HCT116 (cell line): ENCODE measurements around the gene DDRGK1. TPM values are rescaled to one million over a fixed set of nuclear protein-coding genes. Genes with fewer than 3 reads are reported as not detected.

ENCODE experiments used
- ATAC-seq: fragments of 200-7000 bp; cut with Tn5 transposase; 2 replicates; pipeline ENCODE4 v1.9.1; 2020; ENCODE audit warnings: mild to moderate bottlenecking, moderate library complexity
- BruUV-seq: library from RNA; stranded (reverse); fragments of 400-500 nt; replicated peaks from 2 replicates; lab custom pipeline; 2021; lab: Mats Ljungman, UMichigan
- CTCF ChIA-PET: fragments of 300-600 bp; sonication (Branson Sonifier 250); formaldehyde crosslinking; loops from one replicate; lab custom pipeline; 2021; ENCODE audit warnings: antibody characterized with exemption; lab: Charles Lee
- POLR2A ChIA-PET: fragments of 300-600, 350-600 bp; sonication (Branson Sonifier 250); formaldehyde crosslinking; loops from one replicate; lab custom pipeline; 2021; ENCODE audit warnings: antibody characterized with exemption; lab: Charles Lee
- RAD21 ChIA-PET, 2 experiments: fragments of 300-600 bp; sonication (Branson Sonifier 250); formaldehyde crosslinking; loops; one replicate each; lab custom pipeline; 2023; ENCODE audit warnings: low total read pairs in 2 of 2; ENCODE audit not compliant: uncharacterized antibody in 2 of 2, unreplicated experiment in 2 of 2, low non-redundant PET in 1 of 2; lab: Charles Lee
- DNase-seq: peaks from one replicate; pipeline ENCODE4 v3.0.0-alpha.2; 2010; ENCODE audit warnings: low read depth, low spot score
- H2AFZ ChIP-seq: fragments of 200-600 bp; shearing (Covaris generic), sonication (generic); 2 replicates; pipeline ENCODE4 v1.6.1; 2017; ENCODE audit warnings: low read depth, mixed run types, mixed read lengths, antibody characterized with exemption, low read length; ENCODE audit not compliant: poor library complexity, severe bottlenecking
- H3K27ac ChIP-seq: 2 replicates; pipeline ENCODE4 v1.5.1; 2012; ENCODE audit warnings: low read depth, low read length
- H3K27me3 ChIP-seq: fragments of 200-600 bp; sonication (generic); 2 replicates; pipeline ENCODE4 v1.6.1; 2016; ENCODE audit warnings: mixed run types, low read length, mixed read lengths; ENCODE audit not compliant: insufficient read depth
- H3K36me3 ChIP-seq, 2 experiments: fragments of 200-500 bp in 1 of 2; fragments of 200-600 bp in 1 of 2; sonication (Bioruptor generic) in 1 of 2; sonication (generic) in 1 of 2; 2 replicates each; pipeline versions ENCODE4 v1.5.1 to v1.6.1; 2014 to 2016; ENCODE audit warnings: low read length in 2 of 2, inconsistent platforms in 1 of 2, mixed read lengths in 1 of 2, mixed run types in 1 of 2; ENCODE audit not compliant: insufficient read depth in 2 of 2, control insufficient read depth in 1 of 2
- H3K4me1 ChIP-seq, 2 experiments: fragments of 200-600 bp in 1 of 2; sonication (generic) in 1 of 2; 2 replicates each; pipeline versions ENCODE4 v1.5.1 to v1.6.1; 2012 to 2017; ENCODE audit warnings: low read length in 2 of 2, inconsistent platforms in 1 of 2, mild to moderate bottlenecking in 1 of 2, mixed read lengths in 1 of 2, mixed run types in 1 of 2, moderate library complexity in 1 of 2; ENCODE audit not compliant: insufficient read depth in 2 of 2, control insufficient read depth in 1 of 2
- H3K4me2 ChIP-seq: fragments of 200-600 bp; sonication (generic); 2 replicates; pipeline ENCODE4 v1.6.1; 2017; ENCODE audit warnings: mixed run types, low read length, mixed read lengths
- H3K4me3 ChIP-seq, 2 experiments: fragments of 200-600 bp in 1 of 2; sonication (generic) in 1 of 2; replicated peaks in 1 of 2; 2 replicates each; pipeline ENCODE4 v1.5.1; 2011 to 2016; ENCODE audit warnings: low read length in 2 of 2, control low read depth in 1 of 2, low read depth in 1 of 2, mild to moderate bottlenecking in 1 of 2, mixed read lengths in 1 of 2, mixed run types in 1 of 2
- H3K79me2 ChIP-seq: fragments of 200-600 bp; sonication (generic); 2 replicates; pipeline ENCODE4 v1.6.1; 2017; ENCODE audit warnings: mild to moderate bottlenecking, mixed run types, low read length, moderate library complexity, mixed read lengths; ENCODE audit not compliant: insufficient read depth
- H3K9ac ChIP-seq: fragments of 200-600 bp; sonication (generic); 2 replicates; pipeline ENCODE4 v1.6.1; 2016; ENCODE audit warnings: low read length, mixed read lengths
- H3K9me2 ChIP-seq: fragments of 200-600 bp; sonication (generic), shearing (Covaris generic); 2 replicates; pipeline ENCODE4 v1.6.1; 2017; ENCODE audit warnings: mixed run types, mild to moderate bottlenecking, moderate library complexity; ENCODE audit not compliant: insufficient read depth
- H3K9me3 ChIP-seq, 2 experiments: fragments of 200-500 bp in 1 of 2; fragments of 200-600 bp in 1 of 2; sonication (Bioruptor generic) in 1 of 2; sonication (generic) in 1 of 2; 2 replicates each; pipeline ENCODE4 v1.6.1; 2014 to 2017; ENCODE audit warnings: low read length in 2 of 2, mixed read lengths in 2 of 2, inconsistent platforms in 1 of 2, low read depth in 1 of 2, mild to moderate bottlenecking in 1 of 2, mixed run types in 1 of 2, moderate library complexity in 1 of 2; ENCODE audit not compliant: control insufficient read depth in 1 of 2, insufficient read depth in 1 of 2
- H4K20me1 ChIP-seq: fragments of 200-600 bp; sonication (generic), shearing (Covaris generic); 2 replicates; pipeline ENCODE4 v1.6.1; 2017; ENCODE audit warnings: mixed run types, mild to moderate bottlenecking, moderate library complexity; ENCODE audit not compliant: insufficient read depth
- CEBPB ChIP-seq: IDR thresholded peaks from 2 replicates; pipeline ENCODE4 v1.6.1; 2012; ENCODE audit warnings: low read depth
- ELF1 ChIP-seq: IDR thresholded peaks from 2 replicates; pipeline ENCODE4 v1.6.1; 2012; ENCODE audit warnings: low read depth, borderline replicate concordance
- MAX ChIP-seq: IDR thresholded peaks from 2 replicates; pipeline ENCODE4 v1.6.1; 2012
- ZNF274 ChIP-seq: fragments of 200-500 bp; sonication (Bioruptor generic); IDR thresholded peaks from 2 replicates; pipeline ENCODE4 v1.6.1; 2014; ENCODE audit warnings: mild to moderate bottlenecking, low read depth, low read length, inconsistent platforms
- intact Hi-C: fragments of 100-400 bp; cut with micrococcal nuclease; formaldehyde crosslinking; loops from 2 replicates; pipeline ENCODE4 v1.10.0; 2022
- total RNA-seq: library from RNA; stranded (reverse); gene quantifications from one replicate; pipeline ENCODE4 v1.2.1, GENCODE V29; 2021; ENCODE audit not compliant: unreplicated experiment
- TF ChIP-seq, protein P1 (sequence below): IDR thresholded peaks from 2 replicates; pipeline ENCODE4 v1.6.1; 2011; ENCODE audit warnings: mild to moderate bottlenecking, low read length, moderate library complexity; ENCODE audit not compliant: insufficient replicate concordance; ENCODE audit errors: extremely low read depth
- TF ChIP-seq, protein P2 (sequence below): IDR thresholded peaks from 2 replicates; pipeline ENCODE4 v1.6.1; 2012
- TF ChIP-seq, protein P3 (sequence below): IDR thresholded peaks from 2 replicates; pipeline ENCODE4 v1.6.1; 2012; ENCODE audit warnings: low read depth

DDRGK1 gene
- total RNA-seq, 1 experiment from 2014 or later, result 45.8 TPM

- TF ChIP-seq, protein P1, sequence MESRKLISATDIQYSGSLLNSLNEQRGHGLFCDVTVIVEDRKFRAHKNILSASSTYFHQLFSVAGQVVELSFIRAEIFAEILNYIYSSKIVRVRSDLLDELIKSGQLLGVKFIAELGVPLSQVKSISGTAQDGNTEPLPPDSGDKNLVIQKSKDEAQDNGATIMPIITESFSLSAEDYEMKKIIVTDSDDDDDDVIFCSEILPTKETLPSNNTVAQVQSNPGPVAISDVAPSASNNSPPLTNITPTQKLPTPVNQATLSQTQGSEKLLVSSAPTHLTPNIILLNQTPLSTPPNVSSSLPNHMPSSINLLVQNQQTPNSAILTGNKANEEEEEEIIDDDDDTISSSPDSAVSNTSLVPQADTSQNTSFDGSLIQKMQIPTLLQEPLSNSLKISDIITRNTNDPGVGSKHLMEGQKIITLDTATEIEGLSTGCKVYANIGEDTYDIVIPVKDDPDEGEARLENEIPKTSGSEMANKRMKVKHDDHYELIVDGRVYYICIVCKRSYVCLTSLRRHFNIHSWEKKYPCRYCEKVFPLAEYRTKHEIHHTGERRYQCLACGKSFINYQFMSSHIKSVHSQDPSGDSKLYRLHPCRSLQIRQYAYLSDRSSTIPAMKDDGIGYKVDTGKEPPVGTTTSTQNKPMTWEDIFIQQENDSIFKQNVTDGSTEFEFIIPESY, result no peak
- no peak for TF ChIP-seq CEBPB
- no peak for TF ChIP-seq ZNF274
- TF ChIP-seq, all 23 proteins: peak for 0
These were observed 42.2 kb upstream of the DDRGK1 start (continued) for GRCh38 chr20:3246682-3247081.

GRCh38 chr20:3245711-3246110, 41.2 kb upstream of the DDRGK1 start:
- no peaks in the 10 kb centered on the region for H4K20me1 ChIP-seq
- H2AFZ ChIP-seq, result no peak overlapping the region
- H3K4me1 ChIP-seq, result peaks cover 0 to 1% of the 10 kb centered on the region in 2 experiments; a peak in 2 of 4 replicates
- ChIA-PET RAD21 (no interaction called here), POLR2A (interaction anchor here (0.7 kb wide), 1 partner anchor 315 kb away, joined by 3 read pairs; no protein-coding TSS in a partner anchor), CTCF (interaction anchor here (0.7 kb wide), 1 partner anchor 8 kb away, joined by 4 read pairs; no protein-coding TSS in a partner anchor)
- H3K79me2 ChIP-seq, result no peaks in the 10 kb centered on the region
- H3K9me3 ChIP-seq, result no peaks in the 10 kb centered on the region
- ATAC-seq, result no peak
- DNase-seq, result no peak
- no peak overlapping the region for H3K4me3 ChIP-seq
- no peak overlapping the region for H3K27ac ChIP-seq
- no TSS peak for BruUV-seq
- H3K9ac ChIP-seq, result no peak overlapping the region
- TF ChIP-seq, protein P2, sequence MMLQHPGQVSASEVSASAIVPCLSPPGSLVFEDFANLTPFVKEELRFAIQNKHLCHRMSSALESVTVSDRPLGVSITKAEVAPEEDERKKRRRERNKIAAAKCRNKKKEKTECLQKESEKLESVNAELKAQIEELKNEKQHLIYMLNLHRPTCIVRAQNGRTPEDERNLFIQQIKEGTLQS, result no peak
- TF ChIP-seq ZNF274 (no peak), MAX (no peak), ELF1 (no peak)
- TF ChIP-seq, protein P3, sequence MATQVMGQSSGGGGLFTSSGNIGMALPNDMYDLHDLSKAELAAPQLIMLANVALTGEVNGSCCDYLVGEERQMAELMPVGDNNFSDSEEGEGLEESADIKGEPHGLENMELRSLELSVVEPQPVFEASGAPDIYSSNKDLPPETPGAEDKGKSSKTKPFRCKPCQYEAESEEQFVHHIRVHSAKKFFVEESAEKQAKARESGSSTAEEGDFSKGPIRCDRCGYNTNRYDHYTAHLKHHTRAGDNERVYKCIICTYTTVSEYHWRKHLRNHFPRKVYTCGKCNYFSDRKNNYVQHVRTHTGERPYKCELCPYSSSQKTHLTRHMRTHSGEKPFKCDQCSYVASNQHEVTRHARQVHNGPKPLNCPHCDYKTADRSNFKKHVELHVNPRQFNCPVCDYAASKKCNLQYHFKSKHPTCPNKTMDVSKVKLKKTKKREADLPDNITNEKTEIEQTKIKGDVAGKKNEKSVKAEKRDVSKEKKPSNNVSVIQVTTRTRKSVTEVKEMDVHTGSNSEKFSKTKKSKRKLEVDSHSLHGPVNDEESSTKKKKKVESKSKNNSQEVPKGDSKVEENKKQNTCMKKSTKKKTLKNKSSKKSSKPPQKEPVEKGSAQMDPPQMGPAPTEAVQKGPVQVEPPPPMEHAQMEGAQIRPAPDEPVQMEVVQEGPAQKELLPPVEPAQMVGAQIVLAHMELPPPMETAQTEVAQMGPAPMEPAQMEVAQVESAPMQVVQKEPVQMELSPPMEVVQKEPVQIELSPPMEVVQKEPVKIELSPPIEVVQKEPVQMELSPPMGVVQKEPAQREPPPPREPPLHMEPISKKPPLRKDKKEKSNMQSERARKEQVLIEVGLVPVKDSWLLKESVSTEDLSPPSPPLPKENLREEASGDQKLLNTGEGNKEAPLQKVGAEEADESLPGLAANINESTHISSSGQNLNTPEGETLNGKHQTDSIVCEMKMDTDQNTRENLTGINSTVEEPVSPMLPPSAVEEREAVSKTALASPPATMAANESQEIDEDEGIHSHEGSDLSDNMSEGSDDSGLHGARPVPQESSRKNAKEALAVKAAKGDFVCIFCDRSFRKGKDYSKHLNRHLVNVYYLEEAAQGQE, result no peak
- H3K27me3 ChIP-seq, result no peaks in the 10 kb centered on the region
- H3K4me2 ChIP-seq, result no peak overlapping the region
- no peaks in the 10 kb centered on the region for H3K36me3 ChIP-seq
- intact Hi-C loops, result no loop called here
- no peaks in the 10 kb centered on the region for H3K9me2 ChIP-seq
